ENCODE data around the gene HCN4.
A peak's percentile ranks its signal among the peaks of the same experiment; 100 is the strongest.
"Not testable (repeated sequence)": the region's sequence is repeated elsewhere in the genome, so short reads cannot be mapped to it uniquely, and the experiment has no call there.

Gene HCN4

GRCh38 chr15:73368301-73369136, at the start of gene HCN4:
Gene HCN4, minus strand, starts transcription at chr15:73368958. Its CDS starts 688 bp downstream, at chr15:73368270.
- Histone ChIP-seq H3K4me1 (ENCODE audit: control insufficient read depth, insufficient read depth, low read length) (peaks cover 38% of the 10 kb centered on the region), H3K27me3 (ENCODE audit: control insufficient read depth, insufficient read depth, low read length) (peaks cover 53% of the 10 kb centered on the region), H3K27ac (ENCODE audit: low read depth, low read length) (peak within 1 kb of the TSS; percentile 65), H3K36me3 (ENCODE audit: control insufficient read depth, insufficient read depth, low read length) (no peaks in the 10 kb centered on the region), H3K4me3 (ENCODE audit: low read depth, low read length) (peak within 1 kb of the TSS; percentile 74), H3K9me3 (ENCODE audit: control insufficient read depth, insufficient read depth, low read length) (no peaks in the 10 kb centered on the region), H3K9ac (ENCODE audit: low read depth, low read length) (peak within 1 kb of the TSS; percentile 78; the same call in 1 of the 2 replicates)

DNA sequence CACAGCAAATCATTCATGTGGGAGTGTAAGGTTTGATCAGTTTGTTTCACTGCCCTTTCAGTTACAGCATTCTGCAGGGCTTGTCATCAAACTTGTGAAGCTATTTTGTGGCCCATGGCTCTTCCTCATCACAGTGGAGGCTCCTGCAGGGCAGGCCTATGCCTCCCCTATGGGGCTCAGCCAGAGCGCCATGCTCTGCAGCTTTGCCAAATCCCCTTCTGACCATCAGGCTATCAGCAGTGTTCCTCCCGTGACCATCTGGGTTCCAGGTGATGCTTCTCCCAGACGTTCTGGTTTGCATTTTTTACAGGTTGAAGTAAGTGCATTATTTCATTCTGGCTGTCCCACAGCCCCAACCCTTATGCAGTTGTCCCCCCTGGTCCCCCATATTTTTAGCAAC, 46.1 kb upstream of the HCN4 start:
- Histone ChIP-seq H3K9me3 (ENCODE audit: control insufficient read depth, insufficient read depth, low read length) (no peaks in the 10 kb centered on the region), H3K36me3 (ENCODE audit: control insufficient read depth, insufficient read depth, low read length) (no peaks in the 10 kb centered on the region), H3K9ac (ENCODE audit: low read depth, low read length) (no peak overlapping the region), H3K27ac (ENCODE audit: low read depth, low read length) (no peak overlapping the region), H3K4me1 (ENCODE audit: control insufficient read depth, insufficient read depth, low read length) (no peaks in the 10 kb centered on the region), H3K27me3 (ENCODE audit: control insufficient read depth, insufficient read depth, low read length) (no peaks in the 10 kb centered on the region), H3K4me3 (ENCODE audit: low read depth, low read length) (no peak overlapping the region)

- H3K4me3 ChIP-seq (ENCODE audit: low read depth, low read length), result no peak overlapping the region
- no peaks in the 10 kb centered on the region for H3K9me3 ChIP-seq (ENCODE audit: control insufficient read depth, insufficient read depth, low read length)
- no peak overlapping the region for H3K9ac ChIP-seq (ENCODE audit: low read depth, low read length)
- H3K4me1 ChIP-seq (ENCODE audit: control insufficient read depth, insufficient read depth, low read length), result peaks cover 7% of the 10 kb centered on the region; the same call in 1 of the 2 replicates
- H3K27me3 ChIP-seq (ENCODE audit: control insufficient read depth, insufficient read depth, low read length), result no peaks in the 10 kb centered on the region
- H3K27ac ChIP-seq (ENCODE audit: low read depth, low read length), result no peak overlapping the region
- no peaks in the 10 kb centered on the region for H3K36me3 ChIP-seq (ENCODE audit: control insufficient read depth, insufficient read depth, low read length)
Measured at GRCh38 chr15:73403171-73403570, 34.4 kb upstream of the HCN4 start.

DNA sequence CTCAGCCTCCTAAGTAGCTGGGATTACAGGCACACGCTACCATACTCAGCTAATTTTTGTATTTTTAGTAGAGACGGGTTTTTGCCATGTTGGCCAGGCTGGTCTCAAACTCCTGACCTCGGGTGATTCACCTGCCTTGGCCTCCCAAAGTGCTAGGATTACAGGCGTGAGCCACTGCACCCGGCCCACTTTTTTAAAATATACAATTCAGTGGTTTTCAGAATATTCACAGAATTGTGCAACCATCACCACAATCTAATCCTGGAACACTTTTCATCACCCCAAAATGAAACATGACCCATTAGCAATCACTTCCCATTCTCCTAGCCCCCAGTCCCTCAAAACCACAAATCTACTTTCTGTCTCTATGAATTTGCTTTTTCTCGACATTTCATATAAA, 31.5 kb upstream of the HCN4 start:
- not testable (repeated sequence) for H3K9ac ChIP-seq (ENCODE audit: low read depth, low read length); H3K27ac ChIP-seq (ENCODE audit: low read depth, low read length); H3K36me3 ChIP-seq (ENCODE audit: control insufficient read depth, insufficient read depth, low read length); H3K9me3 ChIP-seq (ENCODE audit: control insufficient read depth, insufficient read depth, low read length); H3K27me3 ChIP-seq (ENCODE audit: control insufficient read depth, insufficient read depth, low read length); H3K4me3 ChIP-seq (ENCODE audit: low read depth, low read length)
- H3K4me1 ChIP-seq (ENCODE audit: control insufficient read depth, insufficient read depth, low read length), result peaks cover 15% of the 10 kb centered on the region; the same call in 1 of the 2 replicates

- Histone ChIP-seq H3K9me3 (ENCODE audit: control insufficient read depth, insufficient read depth, low read length) (no peaks in the 10 kb centered on the region), H3K27me3 (ENCODE audit: control insufficient read depth, insufficient read depth, low read length) (no peaks in the 10 kb centered on the region), H3K36me3 (ENCODE audit: control insufficient read depth, insufficient read depth, low read length) (no peaks in the 10 kb centered on the region), H3K4me3 (ENCODE audit: low read depth, low read length) (no peak overlapping the region), H3K4me1 (ENCODE audit: control insufficient read depth, insufficient read depth, low read length) (peaks cover 15% of the 10 kb centered on the region; the same call in 1 of the 2 replicates), H3K27ac (ENCODE audit: low read depth, low read length) (no peak overlapping the region), H3K9ac (ENCODE audit: low read depth, low read length) (no peak overlapping the region)
Measured at GRCh38 chr15:73398861-73399260, 30.1 kb upstream of the HCN4 start.

- peaks cover 10% of the 10 kb centered on the region; the same call in 1 of the 2 replicates for H3K4me1 ChIP-seq (ENCODE audit: control insufficient read depth, insufficient read depth, low read length)
- no peak overlapping the region for H3K9ac ChIP-seq (ENCODE audit: low read depth, low read length)
- no peaks in the 10 kb centered on the region for H3K27me3 ChIP-seq (ENCODE audit: control insufficient read depth, insufficient read depth, low read length)
- no peak overlapping the region for H3K4me3 ChIP-seq (ENCODE audit: low read depth, low read length)
- H3K27ac ChIP-seq (ENCODE audit: low read depth, low read length), result no peak overlapping the region
- no peaks in the 10 kb centered on the region for H3K9me3 ChIP-seq (ENCODE audit: control insufficient read depth, insufficient read depth, low read length)
- H3K36me3 ChIP-seq (ENCODE audit: control insufficient read depth, insufficient read depth, low read length), result no peaks in the 10 kb centered on the region
Measured at GRCh38 chr15:73397461-73397860, 28.7 kb upstream of the HCN4 start.

- peaks cover 10% of the 10 kb centered on the region; the same call in 1 of the 2 replicates for H3K4me1 ChIP-seq (ENCODE audit: control insufficient read depth, insufficient read depth, low read length)
- H3K9me3 ChIP-seq (ENCODE audit: control insufficient read depth, insufficient read depth, low read length), result no peaks in the 10 kb centered on the region
- H3K27me3 ChIP-seq (ENCODE audit: control insufficient read depth, insufficient read depth, low read length), result no peaks in the 10 kb centered on the region
Measured at GRCh38 chr15:73395671-73396070, 26.9 kb upstream of the HCN4 start.

DNA sequence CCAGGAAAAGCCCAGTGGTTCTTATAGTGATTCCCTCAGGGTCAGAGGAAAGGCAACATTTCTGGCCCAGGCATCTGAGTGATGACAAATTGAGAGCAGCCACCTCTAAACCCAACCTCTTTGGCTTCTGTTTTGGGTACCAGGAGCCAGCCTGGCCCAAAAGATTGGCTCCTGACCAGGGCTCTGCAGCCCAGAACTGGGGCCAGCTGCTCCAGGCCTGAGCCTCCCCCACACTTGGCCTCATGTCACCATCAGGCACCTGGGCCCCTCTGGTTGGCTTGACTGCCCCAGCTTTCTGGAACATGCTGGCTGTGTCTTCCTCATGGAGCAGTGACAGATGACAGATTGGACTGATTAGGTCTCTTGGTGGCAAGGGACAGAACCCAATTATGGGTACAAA, 26.0 kb upstream of the HCN4 start:
- Histone ChIP-seq H3K9me3 (ENCODE audit: control insufficient read depth, insufficient read depth, low read length) (no peaks in the 10 kb centered on the region), H3K9ac (ENCODE audit: low read depth, low read length) (no peak overlapping the region), H3K27ac (ENCODE audit: low read depth, low read length) (no peak overlapping the region), H3K4me3 (ENCODE audit: low read depth, low read length) (no peak overlapping the region), H3K4me1 (ENCODE audit: control insufficient read depth, insufficient read depth, low read length) (peaks cover 11% of the 10 kb centered on the region; the same call in 1 of the 2 replicates), H3K36me3 (ENCODE audit: control insufficient read depth, insufficient read depth, low read length) (no peaks in the 10 kb centered on the region), H3K27me3 (ENCODE audit: control insufficient read depth, insufficient read depth, low read length) (no peaks in the 10 kb centered on the region)

More at GRCh38 chr15:73395671-73396070, 26.9 kb upstream of the HCN4 start:
- Histone ChIP-seq H3K4me3 (ENCODE audit: low read depth, low read length) (no peak overlapping the region), H3K27ac (ENCODE audit: low read depth, low read length) (no peak overlapping the region), H3K36me3 (ENCODE audit: control insufficient read depth, insufficient read depth, low read length) (no peaks in the 10 kb centered on the region), H3K9ac (ENCODE audit: low read depth, low read length) (no peak overlapping the region)

DNA sequence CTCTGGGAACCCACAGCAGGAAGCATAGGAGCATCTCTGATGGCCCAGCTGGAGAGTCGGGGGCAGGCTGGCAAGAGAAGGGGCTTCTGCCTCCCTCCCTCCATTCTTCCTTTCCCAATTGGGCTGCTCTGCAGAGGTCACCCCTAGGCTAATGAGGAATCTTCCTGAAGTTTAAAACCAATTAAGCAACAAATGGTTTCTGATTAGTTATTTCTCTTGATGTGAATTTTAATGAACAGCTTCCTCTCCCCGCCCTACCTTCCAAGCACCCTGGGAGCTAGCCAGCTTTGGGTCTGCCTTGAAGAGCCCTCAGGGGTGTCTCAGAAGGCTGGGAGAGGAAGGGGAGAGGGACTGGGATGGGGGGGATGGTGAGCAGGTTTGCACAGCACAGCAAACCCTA, 24.6 kb upstream of the HCN4 start:
- no peak overlapping the region for H3K27ac ChIP-seq (ENCODE audit: low read depth, low read length)
- peaks cover 18% of the 10 kb centered on the region for H3K4me1 ChIP-seq (ENCODE audit: control insufficient read depth, insufficient read depth, low read length)
- H3K4me3 ChIP-seq (ENCODE audit: low read depth, low read length), result no peak overlapping the region
- H3K9me3 ChIP-seq (ENCODE audit: control insufficient read depth, insufficient read depth, low read length), result no peaks in the 10 kb centered on the region
- H3K36me3 ChIP-seq (ENCODE audit: control insufficient read depth, insufficient read depth, low read length), result no peaks in the 10 kb centered on the region
- no peaks in the 10 kb centered on the region for H3K27me3 ChIP-seq (ENCODE audit: control insufficient read depth, insufficient read depth, low read length)
- no peak overlapping the region for H3K9ac ChIP-seq (ENCODE audit: low read depth, low read length)

DNA sequence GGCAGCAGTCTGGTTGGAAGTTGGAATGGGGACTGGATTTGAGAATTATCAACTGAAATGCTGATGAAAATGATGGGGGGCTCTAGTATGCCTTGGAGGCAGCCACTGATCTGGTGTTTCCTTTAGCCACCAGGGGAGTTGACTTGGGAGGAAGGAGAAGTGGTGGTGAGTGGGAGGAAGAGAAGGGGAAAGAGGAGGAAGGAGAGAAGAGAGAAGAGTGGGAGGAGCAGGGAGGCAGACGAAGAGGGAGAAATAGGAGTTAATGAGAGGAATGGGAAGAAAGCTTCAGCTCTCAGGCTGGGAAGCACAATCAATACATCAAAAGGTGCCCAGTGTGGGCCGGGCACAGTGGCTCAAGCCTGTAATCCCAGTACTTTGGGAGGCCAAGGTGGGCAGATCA, 23.3 kb upstream of the HCN4 start:
- Histone ChIP-seq H3K4me1 (ENCODE audit: control insufficient read depth, insufficient read depth, low read length) (peaks cover 23% of the 10 kb centered on the region), H3K36me3 (ENCODE audit: control insufficient read depth, insufficient read depth, low read length) (no peaks in the 10 kb centered on the region), H3K9ac (ENCODE audit: low read depth, low read length) (no peak overlapping the region), H3K27me3 (ENCODE audit: control insufficient read depth, insufficient read depth, low read length) (no peaks in the 10 kb centered on the region), H3K4me3 (ENCODE audit: low read depth, low read length) (no peak overlapping the region), H3K27ac (ENCODE audit: low read depth, low read length) (no peak overlapping the region), H3K9me3 (ENCODE audit: control insufficient read depth, insufficient read depth, low read length) (no peaks in the 10 kb centered on the region)

- Histone ChIP-seq H3K27me3 (ENCODE audit: control insufficient read depth, insufficient read depth, low read length) (no peaks in the 10 kb centered on the region), H3K27ac (ENCODE audit: low read depth, low read length) (no peak overlapping the region)
Measured at GRCh38 chr15:73391128-73391872, 22.5 kb upstream of the HCN4 start.

More at GRCh38 chr15:73391128-73391872, 22.5 kb upstream of the HCN4 start:
- H3K9me3 ChIP-seq (ENCODE audit: control insufficient read depth, insufficient read depth, low read length), result no peaks in the 10 kb centered on the region
- no peak overlapping the region for H3K4me3 ChIP-seq (ENCODE audit: low read depth, low read length)
- no peak overlapping the region for H3K9ac ChIP-seq (ENCODE audit: low read depth, low read length)
- peaks cover 30% of the 10 kb centered on the region for H3K4me1 ChIP-seq (ENCODE audit: control insufficient read depth, insufficient read depth, low read length)
- no peaks in the 10 kb centered on the region for H3K36me3 ChIP-seq (ENCODE audit: control insufficient read depth, insufficient read depth, low read length)

Measured in HUES48 (cell line).